Astrocyte (in vitro differentiated cells and primary cell): ENCODE results near the gene RBM38. TPM values are rescaled to one million over a fixed set of nuclear protein-coding genes. Genes with fewer than 3 reads are reported as not detected.

ENCODE experiments used
- DNase-seq: peaks from one replicate; pipeline ENCODE4 v3.0.0-alpha.2; 2010; ENCODE audit warnings: low read depth
- FAIRE-seq: peaks from 2 replicates; lab custom pipeline; 2011; peaks lifted over from hg19 to GRCh38; lab: Jason Lieb, UNC
- H2AFZ ChIP-seq: 2 replicates; pipeline ENCODE4 v1.6.0; 2012; ENCODE audit warnings: low read depth, low read length, inconsistent platforms
- H3K27ac ChIP-seq: 2 replicates; pipeline ENCODE4 v1.5.1; 2011; ENCODE audit warnings: low read depth, low read length, inconsistent platforms
- H3K27me3 ChIP-seq: 2 replicates; pipeline ENCODE4 v1.6.0; 2011; ENCODE audit warnings: low read length, inconsistent platforms; ENCODE audit not compliant: insufficient read depth
- H3K36me3 ChIP-seq: 2 replicates; pipeline ENCODE4 v1.5.1; 2011; ENCODE audit warnings: low read length, inconsistent platforms; ENCODE audit not compliant: insufficient read depth
- H3K4me1 ChIP-seq: 2 replicates; pipeline ENCODE4 v1.5.1; 2011; ENCODE audit warnings: low read length, inconsistent platforms; ENCODE audit not compliant: insufficient read depth
- H3K4me2 ChIP-seq: 2 replicates; pipeline ENCODE4 v1.6.0; 2012; ENCODE audit warnings: low read length, inconsistent platforms
- H3K4me3 ChIP-seq: 2 replicates; pipeline ENCODE4 v1.5.1; 2011; ENCODE audit warnings: low read depth, mild to moderate bottlenecking, low read length, inconsistent platforms; ENCODE audit not compliant: insufficient read depth
- H3K79me2 ChIP-seq: 2 replicates; pipeline ENCODE4 v1.6.0; 2012; ENCODE audit warnings: mild to moderate bottlenecking, low read length, inconsistent platforms; ENCODE audit not compliant: insufficient read depth
- H3K9ac ChIP-seq: 2 replicates; pipeline ENCODE4 v1.6.0; 2012; ENCODE audit warnings: mild to moderate bottlenecking, low read length, inconsistent platforms
- H3K9me3 ChIP-seq: 2 replicates; pipeline ENCODE4 v1.5.1; 2012; ENCODE audit warnings: low read depth, mild to moderate bottlenecking, low read length, inconsistent platforms; ENCODE audit not compliant: insufficient read depth
- H4K20me1 ChIP-seq: 2 replicates; pipeline ENCODE4 v1.6.0; 2012; ENCODE audit warnings: low read length, inconsistent platforms; ENCODE audit not compliant: insufficient read depth
- H3K27ac Mint-ChIP-seq: one replicate; pipeline ENCODE4 v1.8.0; 2021; ENCODE audit warnings: mild to moderate bottlenecking, mixed read lengths; ENCODE audit not compliant: unreplicated experiment
- H3K27me3 Mint-ChIP-seq: one replicate; pipeline ENCODE4 v1.8.0; 2021; ENCODE audit warnings: low read depth, mixed read lengths; ENCODE audit not compliant: unreplicated experiment
- H3K36me3 Mint-ChIP-seq: one replicate; pipeline ENCODE4 v1.8.0; 2021; ENCODE audit warnings: low read depth, mixed read lengths; ENCODE audit not compliant: unreplicated experiment
- H3K4me1 Mint-ChIP-seq: one replicate; pipeline ENCODE4 v1.8.0; 2021; ENCODE audit warnings: low read depth, mixed read lengths; ENCODE audit not compliant: unreplicated experiment
- H3K4me3 Mint-ChIP-seq: one replicate; pipeline ENCODE4 v1.8.0; 2021; ENCODE audit warnings: mild to moderate bottlenecking, moderate library complexity, mixed read lengths; ENCODE audit not compliant: unreplicated experiment
- H3K9me3 Mint-ChIP-seq: one replicate; pipeline ENCODE4 v1.8.0; 2021; ENCODE audit warnings: mild to moderate bottlenecking, mixed read lengths; ENCODE audit not compliant: unreplicated experiment
- EZH2 ChIP-seq: IDR thresholded peaks from 2 replicates; pipeline ENCODE4 v1.6.1; 2012; ENCODE audit warnings: mild to moderate bottlenecking, low read length, inconsistent platforms; ENCODE audit not compliant: insufficient read depth
- total RNA-seq: library from RNA; stranded (reverse); gene quantifications from 2 replicates; pipeline ENCODE4 v1.2.1, GENCODE V29; 2021
- TF ChIP-seq, protein P1 (sequence below): IDR thresholded peaks from 2 replicates; pipeline ENCODE4 v1.5.1; 2011; ENCODE audit warnings: low read depth, mild to moderate bottlenecking, inconsistent platforms, low read length, moderate library complexity; ENCODE audit not compliant: insufficient read depth

The RBM38 gene
- total RNA-seq, 1 donor from 2014 or later: 43.5 TPM

DNA sequence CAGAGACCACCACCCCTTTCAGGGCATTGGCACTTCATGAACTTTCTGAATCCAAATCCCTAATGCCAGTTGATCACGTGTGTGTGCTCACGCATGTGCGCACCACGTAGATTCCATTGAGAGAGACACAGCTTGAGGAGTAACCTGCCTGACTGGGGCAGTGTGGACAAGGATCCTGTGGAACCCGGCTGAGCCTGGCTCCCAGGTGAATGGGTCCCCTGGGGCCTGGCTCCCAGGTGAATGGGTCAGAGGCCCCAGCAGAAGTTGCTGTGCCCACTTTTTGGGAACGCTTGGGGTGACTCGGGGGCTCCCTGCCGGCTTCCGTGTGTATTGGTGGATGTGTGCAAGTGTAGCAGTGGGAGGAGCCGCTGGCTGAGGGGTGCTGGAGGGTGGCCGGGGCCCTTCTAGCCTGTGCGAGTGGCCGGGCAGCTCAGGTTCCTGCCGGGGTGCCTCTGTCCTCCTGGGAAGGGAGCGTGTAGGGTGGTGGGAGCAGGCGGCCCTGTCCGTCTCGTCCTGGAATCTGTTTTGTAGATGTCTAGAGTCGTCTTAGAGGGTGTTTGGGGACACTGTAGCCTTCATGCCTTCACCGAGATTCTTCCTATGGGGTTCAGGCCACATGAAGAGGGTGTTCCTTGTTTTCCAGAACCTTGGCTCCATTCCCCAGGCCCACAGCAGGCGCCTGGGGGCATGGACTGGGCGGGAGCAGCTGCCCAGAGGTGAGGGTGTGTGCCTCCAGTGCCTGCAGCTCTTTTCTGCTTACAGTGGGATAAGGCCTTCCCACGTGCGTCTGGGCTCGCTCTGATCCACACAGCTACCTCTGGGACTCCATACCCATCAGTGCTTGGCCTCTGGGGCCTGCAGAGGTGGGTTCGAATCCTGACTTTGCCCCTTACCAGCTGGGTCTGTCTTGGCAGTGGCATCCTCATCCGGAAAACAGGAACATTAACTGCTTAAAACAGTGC lies 3.2 kb downstream of the RBM38 start:
- Mint-ChIP-seq H3K27me3 (no peaks in the 10 kb centered on the region), H3K4me1 (peaks cover 35% of the 10 kb centered on the region), H3K4me3 (peak overlapping the region; percentile 34), H3K36me3 (peaks cover 24% of the 10 kb centered on the region), H3K9me3 (no peaks in the 10 kb centered on the region), H3K27ac (peak overlapping the region; percentile 66)
- no peaks in the 10 kb centered on the region for H3K27me3 ChIP-seq
- H3K79me2 ChIP-seq: peaks cover 60% of the 10 kb centered on the region
- DNase-seq: no peak
- H3K4me3 ChIP-seq: no peak overlapping the region
- H3K27ac ChIP-seq: no peak overlapping the region
- H4K20me1 ChIP-seq: peaks cover 55% of the 10 kb centered on the region
- no peaks in the 10 kb centered on the region for H3K36me3 ChIP-seq
- H3K4me1 ChIP-seq: peaks cover 31% of the 10 kb centered on the region
- peak overlapping the region; percentile 6 for H3K9ac ChIP-seq
- no peaks in the 10 kb centered on the region for H3K9me3 ChIP-seq
- H3K4me2 ChIP-seq: peak overlapping the region; percentile 84
- H2AFZ ChIP-seq: no peak overlapping the region
- TF ChIP-seq, protein P1, sequence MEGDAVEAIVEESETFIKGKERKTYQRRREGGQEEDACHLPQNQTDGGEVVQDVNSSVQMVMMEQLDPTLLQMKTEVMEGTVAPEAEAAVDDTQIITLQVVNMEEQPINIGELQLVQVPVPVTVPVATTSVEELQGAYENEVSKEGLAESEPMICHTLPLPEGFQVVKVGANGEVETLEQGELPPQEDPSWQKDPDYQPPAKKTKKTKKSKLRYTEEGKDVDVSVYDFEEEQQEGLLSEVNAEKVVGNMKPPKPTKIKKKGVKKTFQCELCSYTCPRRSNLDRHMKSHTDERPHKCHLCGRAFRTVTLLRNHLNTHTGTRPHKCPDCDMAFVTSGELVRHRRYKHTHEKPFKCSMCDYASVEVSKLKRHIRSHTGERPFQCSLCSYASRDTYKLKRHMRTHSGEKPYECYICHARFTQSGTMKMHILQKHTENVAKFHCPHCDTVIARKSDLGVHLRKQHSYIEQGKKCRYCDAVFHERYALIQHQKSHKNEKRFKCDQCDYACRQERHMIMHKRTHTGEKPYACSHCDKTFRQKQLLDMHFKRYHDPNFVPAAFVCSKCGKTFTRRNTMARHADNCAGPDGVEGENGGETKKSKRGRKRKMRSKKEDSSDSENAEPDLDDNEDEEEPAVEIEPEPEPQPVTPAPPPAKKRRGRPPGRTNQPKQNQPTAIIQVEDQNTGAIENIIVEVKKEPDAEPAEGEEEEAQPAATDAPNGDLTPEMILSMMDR: no peak
- TF ChIP-seq EZH2: no peak
- no peak for FAIRE-seq

DNA sequence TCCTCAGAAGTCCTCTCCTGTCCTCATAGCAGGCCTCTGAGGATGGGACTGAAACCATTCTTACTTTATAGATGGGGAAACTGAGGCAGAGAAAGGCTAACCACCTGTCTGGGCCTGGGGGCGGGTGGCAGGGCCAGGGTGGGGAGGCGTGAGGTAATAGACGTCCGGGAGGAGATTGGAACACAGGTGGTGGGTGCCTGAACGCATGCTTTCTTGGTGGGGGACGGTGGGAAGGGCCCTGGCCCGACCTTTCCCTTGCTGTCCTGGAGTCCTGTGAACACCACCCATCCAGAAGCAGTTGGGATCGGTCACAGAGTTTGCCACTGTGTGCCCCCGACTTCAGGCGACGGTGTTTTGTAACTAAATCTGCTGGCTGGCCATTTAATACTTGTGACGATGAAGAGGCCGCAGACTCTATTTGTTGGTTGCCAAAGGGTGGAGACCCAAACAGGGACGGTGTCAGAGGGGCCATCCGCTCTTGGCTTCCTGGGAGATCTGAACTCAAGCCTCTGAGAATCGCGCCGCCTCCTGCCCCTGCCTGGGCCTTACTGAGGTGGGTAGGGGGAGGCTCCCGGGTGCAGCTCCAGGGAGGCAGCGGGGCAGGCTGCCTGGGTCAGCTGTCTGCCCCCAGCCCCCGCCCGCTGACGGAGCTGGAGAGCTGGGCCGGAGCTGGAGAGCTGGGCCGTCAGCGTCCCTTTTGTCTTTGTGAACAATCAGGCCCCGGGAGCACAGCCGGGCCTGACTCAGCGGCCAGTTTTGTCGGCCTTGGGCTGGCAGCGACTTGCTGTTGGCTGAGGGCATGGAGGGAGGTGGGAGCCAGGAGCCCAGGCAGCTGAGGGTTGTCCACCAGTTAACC lies 4.1 kb downstream of the RBM38 start:
- DNase-seq (peak; percentile 80), FAIRE-seq (no peak)
- Histone ChIP-seq H2AFZ (peak overlapping the region; percentile 57), H3K4me2 (peak overlapping the region; percentile 66), H3K9ac (peak overlapping the region; percentile 68), H3K27me3 (no peaks in the 10 kb centered on the region), H3K36me3 (no peaks in the 10 kb centered on the region), H3K4me3 (no peak overlapping the region), H4K20me1 (peaks cover 64% of the 10 kb centered on the region), H3K4me1 (peaks cover 32% of the 10 kb centered on the region), H3K79me2 (peaks cover 70% of the 10 kb centered on the region), H3K27ac (peak overlapping the region; percentile 38), H3K9me3 (no peaks in the 10 kb centered on the region)
- Mint-ChIP-seq H3K9me3 (no peaks in the 10 kb centered on the region), H3K4me3 (peak overlapping the region; percentile 47), H3K36me3 (peaks cover 24% of the 10 kb centered on the region), H3K4me1 (peaks cover 33% of the 10 kb centered on the region), H3K27me3 (no peaks in the 10 kb centered on the region), H3K27ac (peak overlapping the region; percentile 55)
- TF ChIP-seq, protein P1: no peak
- TF ChIP-seq EZH2: no peak
